Colonic mucosa (tissue), 4 donors: ENCODE data around the gene ANKRD6. TPM values are rescaled to one million over a fixed set of nuclear protein-coding genes. Genes with fewer than 3 reads are reported as not detected.

ENCODE experiments used
- DNase-seq: peaks from one replicate; pipeline ENCODE4 v3.0.0-alpha.2; 2020
- H3K27ac ChIP-seq: fragments of 200-600 bp; one replicate; pipeline ENCODE4 v1.8.0; 2021
- H3K27me3 ChIP-seq: fragments of 200-600 bp; one replicate; pipeline ENCODE4 v1.8.0; 2021
- H3K36me3 ChIP-seq: fragments of 200-600 bp; one replicate; pipeline ENCODE4 v1.8.0; 2021
- H3K4me1 ChIP-seq: fragments of 200-600 bp; one replicate; pipeline ENCODE4 v1.8.0; 2021; ENCODE audit warnings: mild to moderate bottlenecking
- H3K4me3 ChIP-seq: fragments of 200-600 bp; one replicate; pipeline ENCODE4 v1.8.0; 2021
- H3K9ac ChIP-seq, 2 donors: one replicate each; pipeline ENCODE4 v1.7.0; 2013; ENCODE audit warnings: control low read depth in 2 of 2, low read depth in 2 of 2, low read length in 2 of 2
- H3K9me3 ChIP-seq: fragments of 200-600 bp; one replicate; pipeline ENCODE4 v1.8.0; 2021
- intact Hi-C: fragments of 100-400 bp; cut with DNase I; formaldehyde crosslinking; loops from one replicate; pipeline ENCODE4 v1.14.1; 2022
- total RNA-seq, 2 donors: library from RNA; stranded (reverse); fragmentation: NEBNext Ultra II Directional in 1 of 2; extraction: Animal tissue kit (Norgen Biotek cat#: 25700) in 1 of 2; gene quantifications; one replicate each; pipeline ENCODE4 v1.2.1, GENCODE V29; 2021
- TF ChIP-seq, protein P1 (sequence below): fragments of 200-600 bp; IDR thresholded peaks from one replicate; pipeline ENCODE4 v1.8.0; 2022; ENCODE audit warnings: antibody characterized with exemption, mild to moderate bottlenecking
- donor health status: healthy.
- donor health status: DM: no; HTN: no; CAD: no.
- donor health status: DM: no; HTN: no; CAD: no.

The ANKRD6 gene
- total RNA-seq, 2 donors from 2014 or later, result 1.6 to 3.1 TPM

DNA sequence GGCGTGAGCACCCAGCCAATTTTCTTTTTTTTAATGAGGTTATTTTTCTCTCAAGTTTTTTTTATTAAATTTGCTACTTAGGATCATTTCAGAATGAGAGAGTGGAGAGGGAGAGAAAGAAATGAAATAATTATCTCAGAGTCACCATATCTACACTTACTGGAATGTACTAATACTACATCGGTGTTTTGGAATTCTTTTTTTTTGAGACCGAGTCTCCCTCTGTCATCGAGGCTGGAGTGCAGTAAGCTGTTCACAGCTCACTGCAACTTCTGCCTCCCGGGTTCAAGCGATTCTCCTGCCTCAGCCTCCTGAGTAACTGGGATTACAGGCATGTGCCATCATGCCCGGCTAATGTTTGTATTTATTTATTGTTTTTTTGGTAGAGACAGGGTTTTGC is 27.8 kb downstream of the ANKRD6 start:
- TF ChIP-seq, protein P1, sequence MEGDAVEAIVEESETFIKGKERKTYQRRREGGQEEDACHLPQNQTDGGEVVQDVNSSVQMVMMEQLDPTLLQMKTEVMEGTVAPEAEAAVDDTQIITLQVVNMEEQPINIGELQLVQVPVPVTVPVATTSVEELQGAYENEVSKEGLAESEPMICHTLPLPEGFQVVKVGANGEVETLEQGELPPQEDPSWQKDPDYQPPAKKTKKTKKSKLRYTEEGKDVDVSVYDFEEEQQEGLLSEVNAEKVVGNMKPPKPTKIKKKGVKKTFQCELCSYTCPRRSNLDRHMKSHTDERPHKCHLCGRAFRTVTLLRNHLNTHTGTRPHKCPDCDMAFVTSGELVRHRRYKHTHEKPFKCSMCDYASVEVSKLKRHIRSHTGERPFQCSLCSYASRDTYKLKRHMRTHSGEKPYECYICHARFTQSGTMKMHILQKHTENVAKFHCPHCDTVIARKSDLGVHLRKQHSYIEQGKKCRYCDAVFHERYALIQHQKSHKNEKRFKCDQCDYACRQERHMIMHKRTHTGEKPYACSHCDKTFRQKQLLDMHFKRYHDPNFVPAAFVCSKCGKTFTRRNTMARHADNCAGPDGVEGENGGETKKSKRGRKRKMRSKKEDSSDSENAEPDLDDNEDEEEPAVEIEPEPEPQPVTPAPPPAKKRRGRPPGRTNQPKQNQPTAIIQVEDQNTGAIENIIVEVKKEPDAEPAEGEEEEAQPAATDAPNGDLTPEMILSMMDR, result no peak
- H3K9me3 ChIP-seq, result no peaks in the 10 kb centered on the region
- no peak for DNase-seq
- no peak overlapping the region for H3K27ac ChIP-seq
- H3K36me3 ChIP-seq, result no peaks in the 10 kb centered on the region
- intact Hi-C loops, result no loop called here
- H3K27me3 ChIP-seq, result no peaks in the 10 kb centered on the region
- H3K9ac ChIP-seq, result no peak overlapping the region
- H3K4me1 ChIP-seq, result no peaks in the 10 kb centered on the region
- no peak overlapping the region for H3K4me3 ChIP-seq

DNA sequence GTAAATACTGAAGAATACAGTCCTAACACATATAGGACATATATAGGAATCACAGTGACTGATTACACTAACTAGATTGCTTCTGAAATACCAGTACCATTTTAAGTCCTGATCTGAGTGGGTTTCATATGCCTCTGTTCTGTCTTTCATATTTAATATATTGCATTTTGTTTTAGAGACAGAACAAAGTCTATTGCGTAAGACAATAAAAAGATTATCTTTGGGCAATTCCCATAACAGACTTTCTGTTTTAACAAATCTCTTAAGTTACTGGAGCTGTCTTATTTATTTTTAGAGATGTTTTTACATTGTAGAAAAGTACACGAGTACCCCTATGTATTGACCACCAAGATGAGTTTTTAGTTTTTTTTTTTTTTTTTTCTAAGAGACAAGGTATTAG is 29.6 kb downstream of the ANKRD6 start:
- no peak for DNase-seq
- Histone ChIP-seq H3K4me1 (no peaks in the 10 kb centered on the region), H3K9ac (no peak overlapping the region), H3K27me3 (no peaks in the 10 kb centered on the region), H3K36me3 (no peaks in the 10 kb centered on the region), H3K4me3 (no peak overlapping the region), H3K27ac (no peak overlapping the region), H3K9me3 (no peaks in the 10 kb centered on the region)
- intact Hi-C loops, result no loop called here
- TF ChIP-seq, protein P1, result no peak

DNA sequence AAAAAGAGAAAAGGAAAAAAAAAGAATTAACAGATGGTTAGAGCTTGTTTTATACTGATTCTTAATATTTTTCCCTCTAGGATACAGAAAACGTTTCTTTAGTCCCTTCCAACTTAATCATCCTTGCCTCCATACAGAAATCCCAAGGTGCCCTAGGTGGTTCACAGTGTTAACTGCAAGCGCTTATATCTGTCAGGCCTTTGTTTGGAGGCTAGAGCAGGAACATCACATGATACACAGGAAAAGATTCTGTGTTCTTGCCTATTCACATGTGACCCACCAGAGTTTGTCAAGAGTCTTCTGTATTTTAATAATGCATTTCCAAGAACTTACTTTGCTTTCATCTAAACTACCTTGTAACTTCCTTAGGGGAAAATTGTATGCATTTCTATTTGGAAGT is 31.3 kb downstream of the ANKRD6 start:
- no peak overlapping the region for H3K4me3 ChIP-seq
- H3K27me3 ChIP-seq, result no peaks in the 10 kb centered on the region
- TF ChIP-seq, protein P1, result no peak
- H3K27ac ChIP-seq, result no peak overlapping the region
- DNase-seq, result no peak
- H3K9me3 ChIP-seq, result no peaks in the 10 kb centered on the region
- H3K9ac ChIP-seq, result no peak overlapping the region
- no peaks in the 10 kb centered on the region for H3K4me1 ChIP-seq
- no peaks in the 10 kb centered on the region for H3K36me3 ChIP-seq
- intact Hi-C loops, result no loop called here

DNA sequence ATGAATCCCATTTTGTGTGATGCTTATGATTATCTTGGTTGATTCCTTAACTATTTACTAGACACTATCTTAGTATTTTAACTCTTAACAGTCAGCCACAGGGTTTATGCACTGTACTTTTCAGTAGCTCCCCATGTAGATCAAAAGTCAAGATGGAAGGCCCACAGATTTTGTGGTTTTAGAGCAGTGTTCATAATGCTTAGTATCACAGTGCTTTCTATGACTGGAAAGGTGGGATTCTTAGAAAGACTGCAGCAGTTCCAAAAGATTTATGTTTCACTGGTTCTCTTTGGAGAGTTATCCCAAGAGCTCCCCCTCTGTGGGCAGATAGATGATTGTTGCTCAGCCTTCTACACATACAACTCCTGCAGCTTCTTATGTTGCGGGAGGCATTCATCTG is 34.5 kb downstream of the ANKRD6 start:
- TF ChIP-seq, protein P1, result no peak
- no peak overlapping the region for H3K4me3 ChIP-seq
- intact Hi-C loops, result no loop called here
- no peaks in the 10 kb centered on the region for H3K4me1 ChIP-seq
- no peaks in the 10 kb centered on the region for H3K27me3 ChIP-seq
- H3K27ac ChIP-seq, result no peak overlapping the region
- no peak overlapping the region for H3K9ac ChIP-seq
- DNase-seq, result no peak
- no peaks in the 10 kb centered on the region for H3K9me3 ChIP-seq
- no peaks in the 10 kb centered on the region for H3K36me3 ChIP-seq

DNA sequence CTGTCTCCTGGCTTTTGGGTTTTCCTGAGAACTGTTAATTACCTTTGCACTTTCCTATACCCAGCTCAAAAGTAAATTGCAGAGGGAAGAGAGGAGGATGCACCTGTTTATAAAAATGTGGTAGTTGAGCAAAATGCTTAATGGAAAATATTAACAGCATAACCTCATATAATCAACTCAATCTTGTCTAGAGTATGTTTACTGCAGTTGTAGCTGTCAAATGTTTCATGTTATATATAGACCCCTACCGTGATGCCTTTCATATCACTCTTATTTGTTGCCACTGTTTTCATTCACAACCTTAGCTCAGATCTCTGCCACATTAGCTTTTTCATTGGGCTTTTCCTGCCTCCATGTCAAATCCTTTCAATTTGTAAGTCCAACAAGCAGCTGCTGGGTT is 36.0 kb downstream of the ANKRD6 start:
- Histone ChIP-seq H3K4me3 (no peak overlapping the region), H3K36me3 (no peaks in the 10 kb centered on the region), H3K4me1 (no peaks in the 10 kb centered on the region), H3K27me3 (no peaks in the 10 kb centered on the region), H3K9ac (no peak overlapping the region), H3K9me3 (no peaks in the 10 kb centered on the region), H3K27ac (no peak overlapping the region)
- TF ChIP-seq, protein P1, result no peak
- no peak for DNase-seq
- intact Hi-C loops, result no loop called here
